HCEC 1CT (cell line): ENCODE results near the gene STMN1.

Source experiments
- DNase-seq: peaks from one replicate; pipeline ENCODE4 v3.0.0-alpha.2; 2017

STMN1 gene

DNA sequence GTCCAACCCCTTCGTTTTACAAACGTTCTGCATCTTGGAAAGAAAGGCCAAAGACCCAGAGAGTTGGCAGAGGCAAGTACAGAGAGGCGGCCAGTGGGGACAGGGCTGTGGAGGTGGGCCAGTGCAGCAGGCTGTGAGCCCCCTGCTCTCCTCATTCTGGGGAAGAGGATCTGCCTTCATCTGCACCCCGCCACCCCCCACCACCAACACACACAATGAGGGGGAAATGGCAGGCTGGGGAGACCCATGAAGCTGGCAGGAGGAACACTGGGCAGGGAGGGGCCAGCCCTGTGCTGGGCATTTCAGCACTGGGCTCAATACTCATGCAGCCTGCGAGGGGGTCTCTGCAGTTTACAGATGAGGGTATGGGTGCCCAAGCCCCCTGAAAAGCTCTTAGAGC, 14.6 kb downstream of the STMN1 start:
- DNase-seq, result no peak

DNA sequence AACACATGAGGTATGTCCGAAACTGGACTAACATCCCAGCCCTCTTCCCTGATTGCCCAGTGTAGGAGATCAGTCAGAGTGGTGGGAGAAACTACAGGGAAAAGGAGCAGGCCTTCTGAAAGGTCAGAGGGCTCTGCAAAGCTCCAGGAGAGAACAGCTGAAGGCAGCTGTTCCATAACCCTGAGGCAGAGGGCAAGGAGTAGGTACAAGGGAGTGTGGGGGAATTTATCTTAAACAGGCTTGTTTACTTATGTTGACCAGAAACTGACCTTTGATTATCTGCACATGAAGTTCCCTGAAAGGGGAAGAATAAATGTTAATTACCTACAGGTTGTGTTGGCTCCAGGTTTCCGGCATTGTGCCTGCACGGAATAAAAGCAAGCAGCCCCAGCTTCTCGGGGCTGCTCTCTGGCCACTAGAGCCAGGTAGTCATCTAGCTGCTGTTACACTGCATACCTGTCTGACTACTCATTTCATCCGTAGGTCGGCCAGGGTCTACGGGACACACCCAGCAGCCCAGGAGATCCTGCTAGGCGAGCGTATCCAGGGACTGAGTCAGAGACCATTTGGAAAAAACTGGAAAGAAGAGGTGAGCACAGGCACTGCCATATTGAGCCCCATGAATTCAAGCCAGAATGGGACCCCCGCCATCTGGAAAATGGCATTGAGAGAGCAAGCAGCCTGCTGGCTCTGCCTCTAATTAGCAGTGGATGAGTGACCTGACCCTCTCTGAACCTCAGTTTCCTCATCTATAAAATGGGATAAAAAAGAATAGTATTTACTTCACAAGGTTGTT, 15.8 kb downstream of the STMN1 start:
- peak; percentile 51 for DNase-seq

DNA sequence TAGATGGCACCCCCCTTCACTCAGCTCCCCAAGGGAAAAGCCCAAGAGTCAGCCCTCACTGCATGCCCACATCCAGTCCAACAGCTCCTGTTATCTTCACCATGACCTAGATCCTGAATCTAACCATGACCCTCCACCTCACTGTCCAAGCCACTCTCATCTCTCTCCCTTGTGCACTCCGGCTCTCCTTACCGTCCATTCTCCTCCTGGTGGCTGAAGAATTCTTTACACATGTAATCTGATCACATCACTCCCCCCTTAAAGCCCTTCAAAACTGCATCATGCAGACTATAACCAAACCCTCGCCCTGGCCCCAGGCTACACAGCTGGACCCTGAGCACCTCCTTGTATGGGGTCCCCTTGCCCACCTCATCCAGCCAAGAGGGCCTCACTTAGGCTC, 16.7 kb downstream of the STMN1 start:
- DNase-seq, result peak; percentile 18

DNA sequence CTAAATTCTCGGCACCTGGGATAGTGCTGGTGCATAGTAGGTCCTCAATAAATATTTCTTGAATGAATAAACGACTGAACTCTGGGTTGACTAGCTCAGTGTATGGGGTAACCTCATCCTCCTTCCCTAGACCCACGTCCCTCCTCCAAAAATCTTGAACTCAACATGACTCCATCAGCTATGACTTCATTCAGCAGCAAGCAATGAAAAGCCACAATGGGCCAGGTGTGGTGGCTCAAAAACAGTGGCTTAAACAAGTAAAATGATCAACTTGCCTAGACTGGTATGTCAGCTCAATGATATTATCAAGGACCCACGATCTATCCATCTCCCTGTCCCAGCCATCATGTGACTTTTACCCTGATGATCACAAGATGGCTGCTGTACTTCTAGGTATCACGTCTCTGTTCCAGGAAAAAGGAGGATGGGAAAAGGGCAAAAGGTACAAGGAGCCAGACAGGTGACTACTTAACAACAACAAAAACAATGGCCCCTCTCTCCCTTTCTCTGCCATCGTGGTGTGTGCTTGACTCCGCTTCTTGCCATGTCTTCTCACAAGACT, 17.7 kb downstream of the STMN1 start:
- DNase-seq, result no peak

DNA sequence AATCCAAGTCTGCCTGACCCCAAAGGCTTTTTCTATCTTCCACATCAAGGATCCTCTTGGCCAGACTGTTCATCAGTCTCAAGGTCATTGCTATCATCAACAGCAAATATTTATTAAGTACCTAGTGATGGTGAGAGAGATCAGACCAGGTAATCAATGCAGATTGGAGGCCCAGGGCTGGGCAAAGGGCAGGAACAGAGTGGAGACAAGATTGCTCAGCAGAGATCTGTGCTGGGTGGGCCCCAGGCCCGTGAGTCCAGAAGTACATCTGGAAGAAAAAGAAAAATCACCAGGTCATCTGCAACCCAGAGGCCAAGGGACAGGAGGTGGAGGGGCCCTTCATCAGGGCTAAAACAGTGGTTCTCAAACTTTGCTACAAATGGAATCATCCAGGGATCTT, 20.6 kb downstream of the STMN1 start:
- DNase-seq, result no peak

DNA sequence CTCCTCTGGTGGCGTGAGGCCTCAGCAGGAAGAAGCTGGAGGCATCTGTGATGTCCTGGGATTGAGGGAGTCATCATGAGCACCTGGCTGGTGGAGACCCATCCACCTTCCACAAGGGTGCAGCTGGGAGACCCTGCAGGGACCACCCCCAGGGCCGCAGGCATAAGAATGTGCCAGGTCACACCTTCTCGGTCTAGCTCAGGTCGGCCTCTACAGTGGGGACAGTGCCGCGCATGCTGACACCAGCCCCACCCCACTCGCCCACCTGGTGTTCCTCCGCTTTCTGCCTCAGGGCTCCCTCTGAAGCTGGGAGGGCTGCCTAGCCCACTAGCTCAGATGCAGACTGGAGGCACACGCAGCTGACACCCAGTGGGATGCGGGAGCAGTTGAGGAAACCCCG, 25.0 kb downstream of the STMN1 start:
- no peak for DNase-seq

DNA sequence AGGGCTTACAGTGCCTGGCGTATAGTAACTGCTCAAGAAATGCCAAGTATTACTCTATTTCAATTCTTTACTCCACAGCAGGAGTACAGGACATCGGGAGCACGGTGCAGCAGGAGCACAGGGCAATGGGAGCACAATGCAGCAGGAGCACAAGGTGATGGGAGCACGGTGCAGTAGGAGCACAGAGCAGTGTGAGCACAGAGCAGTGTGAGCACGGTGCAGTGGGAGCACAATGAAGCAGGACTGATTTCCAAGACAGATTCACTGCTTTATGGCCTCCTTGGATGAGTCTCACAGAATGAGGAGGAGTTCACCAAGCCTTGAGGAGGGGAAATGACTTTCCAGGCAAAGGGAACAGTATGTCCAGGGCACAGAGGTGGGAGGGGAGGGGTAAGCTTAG, 25.7 kb downstream of the STMN1 start:
- DNase-seq, result no peak

DNA sequence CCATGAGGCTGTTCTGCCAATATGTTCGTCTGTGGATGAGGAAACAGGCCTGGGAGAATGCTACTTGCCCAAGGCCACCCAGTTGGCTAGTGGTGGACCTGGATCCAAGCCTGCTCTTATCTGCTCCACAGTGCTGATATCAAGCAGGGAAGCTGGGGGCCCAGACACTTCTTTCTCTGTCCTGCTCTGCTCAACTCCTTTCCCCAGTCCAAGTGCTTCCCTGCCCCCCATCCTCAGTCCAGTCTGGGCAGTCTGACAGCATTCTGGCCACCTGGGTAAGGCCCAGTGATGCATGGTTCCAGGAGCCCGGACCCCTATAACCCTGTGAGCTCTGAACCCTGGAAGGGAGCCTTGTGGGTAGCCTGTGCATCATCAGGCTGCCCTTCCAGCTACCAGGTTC, 26.5 kb downstream of the STMN1 start:
- DNase-seq, result no peak

DNA sequence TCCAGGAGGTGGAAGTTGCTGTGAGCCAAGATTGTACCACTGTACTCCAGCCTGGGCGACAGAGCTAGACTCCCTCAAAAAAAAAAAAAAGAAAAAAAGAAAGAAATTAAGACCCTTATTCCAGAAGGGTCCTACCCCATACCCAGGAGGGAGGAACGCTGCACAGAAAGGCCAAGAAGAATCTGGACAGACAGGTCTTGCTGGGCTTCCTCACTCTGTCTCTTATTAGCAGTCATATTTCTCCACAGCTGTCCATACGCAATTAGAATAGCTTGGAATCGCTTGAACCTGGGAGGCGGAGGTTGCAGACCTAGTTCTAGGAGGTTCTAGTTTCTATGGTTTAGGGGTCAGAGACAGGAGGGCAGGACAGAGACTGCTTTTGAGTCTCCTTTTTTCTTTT, 27.5 kb downstream of the STMN1 start:
- no peak for DNase-seq

DNA sequence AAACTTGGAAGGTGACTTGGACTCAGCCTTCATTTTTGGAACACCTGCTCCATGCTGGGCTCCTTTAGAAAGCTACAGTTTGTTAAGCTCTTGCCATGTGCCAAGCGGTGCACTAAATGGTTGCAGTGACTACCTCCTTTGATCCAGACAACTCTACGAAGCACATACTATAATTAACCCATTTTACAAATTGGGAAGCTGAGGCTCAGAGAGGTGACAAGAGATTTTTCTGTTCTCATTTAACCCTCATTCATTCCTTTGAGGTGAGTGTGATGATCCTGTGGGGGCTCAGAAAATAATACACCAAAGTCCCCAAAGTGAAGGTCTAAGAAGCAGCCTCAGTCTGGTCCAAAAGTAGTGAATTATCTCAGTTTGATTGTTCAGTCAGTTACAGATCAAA, 29.1 kb downstream of the STMN1 start:
- no peak for DNase-seq

DNA sequence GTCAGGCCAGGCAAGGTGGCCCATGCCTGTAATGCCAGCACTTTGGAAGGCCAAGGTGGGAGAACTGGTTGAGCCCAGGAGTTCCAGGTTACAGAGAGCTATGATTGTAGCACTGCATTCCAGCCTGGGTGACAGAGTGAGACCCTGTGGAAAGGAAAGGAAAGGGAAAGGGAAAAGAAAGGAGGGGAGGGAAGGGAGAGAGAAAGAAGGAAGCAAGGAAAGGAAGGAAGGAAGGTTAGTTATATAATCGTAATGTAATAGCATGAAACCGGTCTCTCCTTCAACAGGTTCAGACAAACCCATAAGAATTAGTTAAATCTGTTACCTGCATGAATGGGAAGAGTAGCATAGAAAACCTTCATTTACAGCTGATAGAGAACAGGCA, 29.5 kb downstream of the STMN1 start:
- DNase-seq, result no peak

DNA sequence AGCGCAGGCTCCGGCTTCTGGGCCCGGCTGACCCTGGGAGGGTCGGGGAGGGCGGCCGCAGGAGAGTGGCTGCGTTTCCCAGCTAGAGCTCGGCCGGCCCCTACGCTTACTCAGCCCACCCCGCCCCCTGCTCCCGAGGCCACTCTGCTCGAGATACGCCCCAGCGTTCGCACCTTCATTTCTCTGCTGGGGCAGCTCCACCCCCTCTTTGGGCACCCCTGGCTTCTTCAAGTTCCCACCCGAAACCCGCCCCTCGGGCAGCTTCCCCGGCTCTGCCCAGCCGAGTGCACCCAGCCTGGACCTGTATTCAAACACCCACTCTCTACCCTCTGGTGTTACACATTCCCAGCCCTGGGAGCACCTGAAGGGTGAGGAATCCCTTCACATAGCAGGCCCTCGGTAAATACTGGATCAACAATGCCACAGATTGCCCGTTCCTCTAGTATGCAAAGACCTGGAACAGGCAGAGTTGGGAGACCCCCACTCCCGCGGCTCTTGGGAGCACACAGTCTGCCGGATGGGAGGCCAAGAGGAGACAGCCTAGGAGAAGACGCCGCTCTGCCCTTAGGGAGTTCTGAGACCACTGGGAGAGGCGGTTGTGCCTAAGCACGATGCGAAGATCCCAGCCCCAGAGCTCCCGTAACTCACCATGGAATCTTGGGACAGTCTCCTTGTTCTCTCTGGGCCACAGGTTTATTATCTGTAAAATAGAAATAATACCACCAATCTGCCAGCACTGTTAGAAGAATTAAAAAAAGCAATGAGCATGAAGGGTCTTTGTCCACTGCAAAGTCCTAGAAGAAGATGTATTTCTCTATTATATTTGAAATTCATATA, 30.1 kb downstream of the STMN1 start:
- DNase-seq, result no peak

DNA sequence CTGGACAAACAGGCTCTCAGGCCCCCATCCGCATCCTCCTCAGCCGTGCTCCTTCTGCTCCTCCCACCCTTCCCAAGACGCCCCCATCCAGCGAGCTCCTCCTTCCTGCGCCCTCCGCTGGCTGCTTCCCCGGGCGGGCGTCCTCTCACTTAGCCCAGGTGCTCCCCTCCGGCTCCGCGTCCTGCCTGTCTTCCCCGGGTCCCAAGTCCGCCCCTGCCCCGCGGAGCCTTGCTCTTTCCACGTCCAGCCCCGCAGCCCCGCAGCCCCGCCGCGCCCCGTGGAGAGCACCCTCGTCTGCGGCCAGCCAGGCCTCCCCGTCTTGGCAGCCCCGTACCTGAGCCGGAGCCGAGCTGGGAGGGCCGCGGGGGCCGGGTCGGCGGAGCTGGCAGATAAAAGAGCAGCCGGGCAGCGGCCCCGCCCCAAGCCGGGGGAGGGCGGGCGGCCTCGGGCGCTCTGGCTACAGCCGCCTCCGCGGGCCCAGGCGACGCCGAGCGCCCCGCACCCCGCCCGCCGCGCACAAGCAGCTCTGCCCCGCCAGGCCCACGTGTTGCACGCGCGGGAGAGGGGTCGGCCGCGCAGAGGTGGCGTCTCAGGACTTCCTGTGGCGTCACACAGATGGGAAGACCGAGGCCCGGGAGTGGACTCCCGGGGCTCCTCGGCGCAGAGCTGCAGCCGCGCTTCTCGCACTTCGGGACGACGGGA, 30.9 kb downstream of the STMN1 start, which contains the start of gene PAQR7:
Gene PAQR7, minus strand, starts transcription at position 555 of the 702 bp plus-strand sequence. CDS start 11,869 bp downstream, outside the sequence.
- peak; percentile 62 for DNase-seq

DNA sequence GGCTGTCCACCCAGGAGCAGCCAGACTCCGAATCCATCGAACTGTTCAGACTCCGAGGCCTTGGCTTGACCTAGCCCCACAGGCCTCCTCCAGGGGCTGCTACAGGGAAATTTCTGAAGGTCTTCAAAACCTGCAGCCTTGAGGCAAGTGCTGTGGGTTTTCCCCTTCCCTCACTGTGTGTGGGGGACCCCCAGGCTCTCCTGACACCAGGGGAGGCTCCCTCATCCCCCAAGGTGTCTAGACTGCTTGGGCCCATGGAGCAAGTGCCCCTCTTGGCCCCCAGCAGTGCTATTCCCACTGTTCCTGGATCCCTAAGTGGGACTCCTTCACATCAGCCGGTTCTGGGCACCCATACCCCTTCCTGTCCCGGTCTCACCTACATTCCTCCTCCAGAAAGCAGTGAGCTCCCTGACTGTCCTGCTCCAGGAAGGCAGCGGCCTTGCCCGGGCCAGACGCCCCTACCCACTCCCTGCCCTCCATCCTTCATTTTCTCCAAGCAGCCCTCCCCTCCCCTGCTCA, 31.5 kb downstream of the STMN1 start:
- DNase-seq, result no peak

DNA sequence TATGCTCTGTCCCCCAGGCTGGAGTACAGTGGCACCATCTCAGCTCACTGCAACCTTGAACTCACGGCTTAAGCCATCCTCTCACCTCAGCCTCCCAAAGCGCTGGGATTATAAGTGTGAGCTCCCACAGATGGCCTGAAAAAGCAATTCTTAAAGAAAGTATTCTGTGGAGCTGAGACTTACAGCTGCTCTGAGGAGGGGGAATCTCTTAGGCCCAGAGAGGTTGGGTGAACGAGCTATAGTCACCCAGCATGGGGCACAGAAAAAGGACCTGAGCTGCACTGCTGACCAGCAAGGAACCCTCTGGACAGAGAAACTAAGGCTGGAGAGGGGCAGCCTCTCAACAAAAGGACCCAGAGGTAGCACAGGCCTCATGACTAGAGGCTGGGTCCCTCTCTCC, 32.0 kb downstream of the STMN1 start:
- no peak for DNase-seq

DNA sequence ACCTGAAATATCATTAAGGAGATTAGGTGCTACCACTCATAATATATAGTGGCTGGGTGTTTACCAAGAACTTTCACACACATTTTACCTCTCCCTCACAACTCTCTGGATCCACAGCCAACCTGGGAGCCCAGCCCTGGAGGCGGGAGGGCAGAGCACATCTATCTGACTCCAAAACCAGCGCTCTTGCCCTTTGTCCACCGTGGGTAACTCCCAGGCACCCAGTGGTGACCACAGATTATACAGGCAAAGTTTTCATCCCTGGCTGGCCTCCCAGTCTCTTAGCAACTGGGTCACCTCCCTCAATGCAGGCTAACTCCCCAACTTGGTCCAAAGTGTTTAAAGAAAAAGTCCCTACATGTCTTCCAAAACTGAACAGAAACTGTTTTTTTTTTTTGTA, 33.1 kb downstream of the STMN1 start:
- DNase-seq, result no peak

DNA sequence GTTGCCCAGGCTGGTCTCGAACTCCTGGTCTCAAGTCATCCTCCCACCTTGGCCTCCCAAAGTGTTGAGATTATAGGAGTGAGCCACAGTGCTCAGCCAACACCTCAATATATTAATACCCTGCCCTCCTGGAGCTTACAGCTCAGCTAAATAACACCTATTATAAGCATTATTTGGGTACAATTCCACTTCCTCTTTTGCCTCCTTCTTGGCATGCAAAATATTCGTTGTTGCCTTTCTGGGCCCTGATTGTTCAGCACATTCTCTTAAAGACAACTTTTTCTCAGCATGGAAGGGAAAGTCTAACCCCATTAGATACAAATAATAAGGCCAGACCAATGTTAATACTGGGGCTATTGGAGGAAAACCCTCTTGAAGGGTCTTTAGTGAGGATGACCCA, 33.5 kb downstream of the STMN1 start:
- no peak for DNase-seq

DNA sequence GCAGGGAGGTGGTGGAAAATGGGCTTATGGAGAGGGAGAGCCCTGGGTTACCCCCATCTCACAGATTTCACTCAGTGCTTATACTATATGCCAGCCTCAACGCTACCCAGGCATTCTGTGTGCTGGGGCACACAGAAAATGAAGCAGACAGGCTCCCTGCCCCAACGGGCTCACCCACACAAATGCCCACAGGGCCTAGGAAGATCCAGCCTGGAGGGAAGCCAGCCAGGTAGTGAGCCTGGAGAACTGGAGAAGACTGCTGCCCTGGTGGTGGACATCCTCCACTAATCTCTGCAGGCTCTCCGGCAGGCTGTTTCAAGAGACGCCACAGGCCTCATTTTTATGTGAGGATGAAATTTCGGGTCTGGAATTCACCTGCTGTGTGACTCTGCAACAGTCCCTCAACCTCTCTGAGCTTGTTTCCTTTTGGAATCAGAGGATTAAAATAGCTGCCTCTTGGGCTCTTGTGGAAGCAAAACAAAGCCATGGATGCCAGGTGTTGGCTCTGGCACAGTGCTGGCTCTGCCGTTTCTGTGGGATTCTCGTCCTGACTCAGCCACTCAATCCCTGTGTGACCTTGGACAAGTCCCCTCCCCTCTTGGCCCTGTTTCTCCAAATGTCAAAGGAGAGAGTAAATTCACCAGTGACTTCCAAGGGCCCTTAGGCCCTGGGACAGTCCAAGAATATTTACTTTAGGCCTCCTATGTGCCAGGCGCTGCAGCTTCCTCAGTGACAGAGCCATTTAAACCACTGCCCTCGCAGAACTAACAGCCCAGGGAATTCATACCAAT, 34.3 kb downstream of the STMN1 start:
- DNase-seq, result no peak

DNA sequence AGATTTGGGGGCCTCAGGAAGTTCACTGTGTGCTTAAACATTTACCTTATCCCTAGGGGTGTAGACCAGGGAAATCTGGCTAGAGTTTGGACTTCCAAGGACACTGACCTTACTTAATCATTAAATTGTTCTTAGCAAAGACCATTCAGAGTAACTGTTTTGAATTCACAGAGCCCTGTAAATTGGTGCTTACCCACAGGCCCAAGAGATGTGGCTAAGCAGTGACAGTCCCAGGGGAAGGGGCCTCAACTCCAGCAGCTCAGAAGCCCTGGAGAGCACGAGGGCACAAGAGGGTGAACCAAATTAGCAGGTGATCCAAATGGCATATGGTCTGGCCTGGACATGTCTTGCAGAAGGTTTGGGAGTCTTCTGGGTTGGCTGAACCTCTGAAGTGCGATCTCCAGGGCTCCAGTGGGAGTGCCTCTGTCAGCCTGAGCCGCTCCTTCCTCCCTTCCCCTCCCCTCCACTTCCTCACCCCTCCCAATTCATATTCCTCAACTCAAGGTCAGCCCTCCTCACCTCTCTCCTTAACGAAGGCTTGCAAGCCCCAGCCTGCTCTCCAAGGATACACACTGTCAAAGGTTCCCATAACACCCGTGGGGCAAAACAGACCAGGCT, 35.0 kb downstream of the STMN1 start:
- DNase-seq, result no peak

DNA sequence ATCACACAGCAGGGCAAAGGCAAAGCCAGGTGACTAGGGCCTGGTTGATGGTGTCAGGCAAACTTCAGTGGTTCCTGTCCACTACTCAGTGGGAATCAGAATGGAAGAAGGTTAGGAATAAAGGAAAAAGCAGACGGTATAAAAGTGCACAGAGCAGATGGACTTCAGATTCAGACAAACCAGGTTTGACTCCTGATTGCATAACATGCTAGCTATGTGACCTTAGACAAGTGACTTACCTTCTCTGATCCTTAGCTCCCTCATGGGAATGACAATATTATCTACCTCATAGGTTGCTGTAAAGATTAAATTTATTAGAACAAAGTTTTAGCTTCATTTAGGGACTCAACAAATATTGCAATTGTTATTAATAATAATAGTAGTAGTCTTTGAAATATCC, 35.6 kb downstream of the STMN1 start:
- no peak for DNase-seq

DNA sequence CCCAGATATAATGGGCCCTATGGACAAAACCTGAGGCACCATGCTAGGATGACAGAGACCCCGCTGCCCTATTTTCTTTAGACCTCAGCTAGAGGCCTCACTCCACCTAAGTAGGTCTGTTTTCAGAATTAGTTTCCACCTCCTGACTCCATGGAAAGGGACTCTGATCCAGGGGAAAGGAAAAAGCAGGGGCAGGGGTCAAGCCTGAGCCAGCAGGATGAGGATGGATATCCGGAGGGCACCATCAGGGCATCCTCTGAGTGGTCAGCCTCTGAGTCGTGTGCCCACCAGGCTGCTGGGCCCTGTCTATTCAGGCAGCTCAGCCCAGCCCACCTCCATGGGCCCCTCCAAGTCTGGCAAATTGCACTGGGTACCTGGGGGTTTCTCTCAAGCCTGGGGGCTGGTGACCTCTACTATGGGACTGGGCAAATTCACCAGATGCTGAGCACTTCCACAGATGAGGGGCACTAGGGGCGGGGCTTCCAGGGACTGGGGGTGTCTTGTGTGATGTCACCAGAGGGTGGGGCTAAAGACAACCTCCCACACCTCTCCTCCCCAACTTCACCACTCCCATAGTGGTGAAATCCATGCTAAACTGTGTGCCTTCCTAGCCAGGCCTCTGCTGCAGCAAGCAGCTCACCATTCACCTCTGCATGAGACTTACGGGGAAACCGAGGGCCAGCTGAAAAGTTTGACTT, 36.2 kb downstream of the STMN1 start:
- DNase-seq, result no peak
